Fibroblast of skin of right biceps (primary cell): Measurements from ENCODE around the gene FBXL7.
A peak's percentile ranks its signal among the peaks of the same experiment; 100 is the strongest.

Experiments
- DNase-seq: peaks from one replicate; pipeline ENCODE4 v3.0.0-alpha.2; 2013

FBXL7 gene

DNA sequence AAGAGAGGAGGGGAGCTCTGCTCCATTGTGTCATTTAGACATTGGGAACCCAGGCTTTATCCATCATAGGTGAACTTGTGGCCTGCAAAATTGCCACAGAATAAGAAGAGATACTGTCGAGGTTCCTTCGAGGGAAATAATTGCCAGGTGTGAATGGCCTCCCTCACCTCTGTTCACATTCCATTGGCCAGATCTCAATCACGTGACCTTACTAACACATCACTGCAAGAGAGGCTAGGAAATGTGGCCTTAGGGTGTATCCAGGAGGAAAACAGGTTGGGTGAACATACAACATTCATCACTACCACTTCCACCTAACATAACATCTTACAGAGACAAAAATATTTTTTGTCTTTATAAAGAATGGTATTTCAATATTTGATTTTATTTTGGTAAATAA, 182.1 kb downstream of the FBXL7 start:
- no peak for DNase-seq

DNA sequence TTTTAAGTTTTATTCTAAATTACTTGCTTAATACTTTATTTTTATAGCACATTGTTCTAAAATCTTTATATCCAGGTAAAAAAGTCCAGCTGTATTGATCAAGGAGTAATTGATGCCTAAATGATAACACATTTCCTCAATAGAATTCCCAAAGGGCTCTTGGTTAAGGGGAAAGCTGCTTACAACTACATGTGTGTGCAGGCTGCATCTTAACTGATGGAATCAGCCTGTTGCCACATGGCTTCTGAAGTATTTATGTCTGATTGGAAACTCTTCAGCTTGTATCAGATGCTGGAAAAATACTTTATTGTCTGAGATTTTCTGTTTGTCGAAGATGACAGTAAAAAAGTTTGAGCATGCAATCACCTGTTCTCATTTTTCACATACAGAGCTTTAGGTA, 182.6 kb downstream of the FBXL7 start:
- DNase-seq, result no peak

DNA sequence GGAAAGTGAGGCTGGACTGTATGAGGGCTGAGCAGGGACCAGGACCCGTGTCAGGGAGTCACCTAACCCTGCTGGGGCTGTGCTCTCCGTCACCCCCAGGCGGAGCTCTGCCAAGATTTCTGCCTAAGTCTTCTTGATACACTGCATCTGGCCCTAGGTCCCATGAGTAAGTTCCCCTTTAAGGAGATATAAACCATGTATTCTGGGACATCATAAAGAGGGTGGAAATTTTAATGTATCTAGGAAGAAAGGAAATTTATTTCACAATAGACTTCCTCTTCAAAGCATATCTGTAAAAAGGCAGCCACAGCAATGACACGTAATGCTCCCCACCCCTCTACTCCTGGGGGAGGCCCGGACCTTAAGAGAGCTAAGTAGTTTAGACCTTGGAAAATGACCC, 183.4 kb downstream of the FBXL7 start:
- DNase-seq, result no peak

DNA sequence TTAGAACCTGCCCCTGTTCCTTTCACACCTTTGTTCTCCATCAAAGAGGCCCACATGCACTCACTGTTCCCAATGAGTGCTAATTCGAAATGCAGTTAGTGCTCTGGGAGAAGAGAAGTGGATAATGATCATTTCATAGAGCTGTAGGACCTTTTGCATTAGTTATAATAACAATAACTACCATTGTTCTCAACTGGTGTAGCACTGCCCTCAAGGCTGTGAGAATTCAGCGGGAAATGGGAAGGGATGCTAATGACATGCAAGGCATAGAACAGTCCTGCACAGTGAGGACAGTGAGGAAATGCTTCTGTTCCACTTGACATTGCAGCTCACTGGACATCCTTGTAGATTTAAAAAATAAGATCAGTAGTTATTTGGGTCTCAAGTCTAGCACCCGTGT, 187.4 kb downstream of the FBXL7 start:
- no peak for DNase-seq

DNA sequence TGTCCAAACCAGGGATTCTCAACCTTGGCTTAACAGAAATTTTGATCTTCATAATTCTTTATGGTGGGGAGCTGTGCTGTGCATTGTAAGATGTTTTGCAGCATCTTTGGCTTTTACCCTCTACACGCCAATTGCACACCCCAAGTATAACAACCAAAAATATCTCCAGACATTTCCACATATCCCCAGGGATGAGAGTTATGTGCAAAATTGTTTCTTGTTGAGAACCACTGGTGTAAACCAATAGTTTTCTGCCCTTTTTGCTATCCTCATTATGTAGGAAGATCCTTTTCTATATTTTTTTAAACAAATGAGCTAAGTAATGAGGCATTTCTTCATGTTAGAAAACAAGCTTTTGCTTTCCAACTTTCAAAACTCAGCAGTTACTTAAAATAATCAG, 189.9 kb downstream of the FBXL7 start:
- no peak for DNase-seq

DNA sequence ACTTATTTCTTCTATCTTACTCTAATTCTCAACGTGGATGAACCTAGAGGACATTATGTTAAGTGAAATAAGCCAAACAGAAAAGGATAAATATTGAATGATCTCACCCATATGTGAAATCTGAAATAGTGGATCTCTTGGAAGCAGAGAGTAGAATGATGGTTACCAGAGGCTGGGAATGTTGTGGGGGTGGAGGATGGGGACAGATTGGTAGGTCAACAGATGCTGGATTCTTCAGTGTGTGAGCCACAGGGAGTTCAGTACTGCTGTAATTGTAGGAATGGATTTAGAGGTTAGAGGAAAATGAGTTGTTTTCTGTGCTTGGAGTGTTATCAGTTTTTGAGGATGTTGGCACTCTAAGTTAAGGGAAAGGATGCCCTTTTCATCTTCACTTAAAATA, 190.6 kb downstream of the FBXL7 start:
- DNase-seq, result peak; percentile 72

DNA sequence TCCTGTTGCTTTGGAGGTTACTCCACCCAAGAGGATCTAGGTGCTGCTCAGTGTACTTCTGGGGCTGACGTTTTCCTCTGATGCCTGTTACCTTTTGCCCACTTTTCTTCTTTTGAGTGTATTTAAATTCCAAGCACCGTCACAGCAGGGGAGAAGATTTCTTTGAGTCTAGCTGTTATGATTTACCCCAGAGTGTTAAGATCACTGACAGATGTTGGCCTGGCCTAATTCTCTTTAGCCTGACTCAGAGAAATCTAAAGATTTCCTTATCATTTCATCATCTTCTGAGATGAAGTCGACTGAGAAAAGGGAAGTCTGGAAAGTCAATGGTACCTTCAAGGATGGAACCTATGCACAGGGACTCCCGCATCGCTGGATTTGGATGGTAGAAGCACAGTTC, 191.5 kb downstream of the FBXL7 start:
- peak; percentile 86 for DNase-seq

DNA sequence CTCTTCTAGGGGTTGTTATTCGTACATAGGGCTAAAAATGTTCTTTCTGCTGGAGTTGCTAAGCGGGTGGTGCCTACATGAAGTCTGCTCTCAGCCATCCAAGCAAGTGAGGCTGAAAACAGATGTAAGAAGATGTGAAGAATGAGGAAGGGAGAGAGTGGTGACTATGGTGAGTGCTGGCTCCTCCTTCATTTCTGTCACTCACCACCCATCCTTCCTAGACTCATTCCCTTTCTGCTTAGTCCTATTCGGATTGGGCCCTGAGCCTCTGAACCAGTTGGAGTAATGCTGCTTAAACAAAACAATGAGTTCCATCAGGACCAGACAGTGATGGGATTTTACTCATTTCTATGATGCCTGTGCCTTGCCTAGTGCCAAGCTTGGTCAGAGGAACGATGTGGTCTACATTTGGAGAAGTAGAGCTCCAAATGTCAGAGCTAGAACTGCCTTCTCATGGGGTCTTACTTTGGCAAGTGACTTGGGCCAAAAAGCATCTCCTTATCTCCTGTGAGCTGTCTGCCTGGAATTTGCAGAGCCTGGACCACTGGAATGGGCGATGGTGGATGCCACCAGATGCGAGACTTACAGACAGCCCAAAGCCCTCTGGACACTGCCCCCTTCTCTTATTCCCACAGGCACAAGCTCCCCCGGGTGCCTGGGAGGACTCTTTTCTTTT, 192.9 kb downstream of the FBXL7 start:
- DNase-seq, result peak; percentile 55

DNA sequence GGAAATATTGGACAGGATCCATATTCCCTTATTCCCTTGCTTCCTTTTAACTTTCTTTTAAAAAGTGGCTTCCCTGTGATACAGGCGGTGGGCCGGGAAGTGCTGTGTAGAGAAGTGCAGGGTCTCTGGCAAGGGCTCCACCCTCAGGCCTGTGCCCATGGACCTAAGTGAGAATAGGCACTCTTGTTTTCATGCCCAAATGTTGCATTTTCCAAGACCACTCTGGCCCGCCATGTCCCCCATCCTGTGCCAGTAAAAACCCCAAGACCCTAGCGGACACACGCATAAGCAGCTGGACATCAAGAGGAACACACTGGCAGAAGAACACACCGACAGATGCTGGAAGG, 193.4 kb downstream of the FBXL7 start:
- DNase-seq, result no peak

DNA sequence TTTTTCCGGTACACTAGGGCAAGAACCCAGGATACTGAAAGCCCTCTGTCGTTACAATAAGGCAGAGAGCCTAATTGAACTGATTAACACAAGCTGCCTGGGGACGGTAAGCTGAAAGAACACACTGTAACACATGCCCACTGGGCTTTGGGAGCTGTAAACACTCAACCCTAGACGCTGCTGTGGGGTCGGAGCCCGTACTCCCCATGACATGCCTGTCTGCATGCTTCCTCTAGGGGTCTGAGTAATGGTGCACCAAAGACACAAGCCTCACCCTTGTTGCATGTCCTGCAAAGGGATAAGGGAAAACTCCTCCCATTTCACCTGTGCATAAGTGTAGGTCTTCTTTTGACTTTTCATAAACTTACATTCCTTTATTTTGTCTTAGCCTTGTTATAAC, 194.0 kb downstream of the FBXL7 start:
- no peak for DNase-seq

DNA sequence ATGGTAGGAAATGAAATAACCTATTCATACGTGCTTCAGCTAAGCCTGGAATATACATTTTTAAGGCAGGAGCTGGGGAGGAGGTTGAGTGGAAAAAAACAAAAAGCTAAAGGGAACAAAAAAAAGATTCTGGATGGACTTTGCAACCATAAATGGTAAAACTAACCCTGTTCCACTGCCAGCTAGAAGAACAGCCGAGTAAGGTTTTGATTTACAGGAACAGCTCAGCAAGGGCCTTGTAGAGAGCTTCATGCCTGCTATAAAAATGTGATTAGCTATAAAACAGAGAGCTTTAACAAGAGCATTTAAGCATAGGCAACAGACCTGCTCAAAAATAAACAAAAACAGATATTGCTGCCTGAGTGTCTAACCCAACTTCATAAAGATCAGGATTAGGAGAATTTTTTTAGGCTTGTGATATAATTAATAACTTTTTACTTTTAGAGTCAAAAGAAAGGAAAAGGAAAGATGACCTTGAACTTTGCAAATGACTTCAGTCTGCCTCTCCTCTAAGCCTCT, 194.8 kb downstream of the FBXL7 start:
- DNase-seq, result peak; percentile 61

DNA sequence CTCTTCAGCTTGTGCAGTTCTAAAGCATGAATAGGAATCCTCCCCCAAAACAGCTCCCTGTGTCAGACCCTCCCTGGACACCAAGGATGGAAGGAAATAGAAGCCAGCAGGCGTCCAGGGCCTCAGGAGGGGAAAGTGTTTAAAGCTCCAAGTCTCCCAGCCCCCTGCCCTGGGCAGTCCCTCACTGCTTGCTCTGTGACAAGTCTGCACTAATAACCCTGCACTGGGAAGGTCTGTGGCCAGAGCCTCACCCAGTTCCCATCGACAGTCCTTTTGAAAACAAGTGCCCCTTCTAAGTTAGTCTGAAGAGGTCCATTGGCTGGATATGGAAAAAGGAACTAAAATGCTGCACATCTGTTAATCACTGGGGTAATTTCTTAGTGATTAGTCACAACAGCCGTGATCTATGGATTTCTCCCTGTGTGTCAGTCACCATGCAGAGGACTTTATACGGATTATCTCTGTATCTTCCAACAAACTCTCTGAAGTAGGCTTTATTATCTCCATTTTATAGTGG, 195.3 kb downstream of the FBXL7 start:
- peak; percentile 79 for DNase-seq

DNA sequence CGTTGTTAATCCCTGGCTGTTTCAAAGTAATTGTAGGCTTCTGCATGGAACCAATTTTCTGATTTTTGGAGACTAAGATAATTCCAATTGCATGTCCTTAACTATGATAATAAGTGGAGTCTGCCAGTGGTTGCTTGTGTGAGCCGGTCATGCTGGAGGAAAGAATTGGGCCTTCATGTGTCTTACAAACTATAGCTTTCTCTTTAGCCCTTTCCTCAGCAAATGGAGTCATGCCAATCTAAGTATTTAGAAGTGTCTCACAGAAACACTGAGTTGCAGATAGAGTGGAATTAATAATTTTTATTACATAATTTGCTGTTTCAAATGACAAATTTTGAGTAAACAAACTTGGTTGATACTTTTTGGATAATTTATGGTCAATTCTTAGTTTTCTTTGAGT, 200.4 kb downstream of the FBXL7 start:
- no peak for DNase-seq

DNA sequence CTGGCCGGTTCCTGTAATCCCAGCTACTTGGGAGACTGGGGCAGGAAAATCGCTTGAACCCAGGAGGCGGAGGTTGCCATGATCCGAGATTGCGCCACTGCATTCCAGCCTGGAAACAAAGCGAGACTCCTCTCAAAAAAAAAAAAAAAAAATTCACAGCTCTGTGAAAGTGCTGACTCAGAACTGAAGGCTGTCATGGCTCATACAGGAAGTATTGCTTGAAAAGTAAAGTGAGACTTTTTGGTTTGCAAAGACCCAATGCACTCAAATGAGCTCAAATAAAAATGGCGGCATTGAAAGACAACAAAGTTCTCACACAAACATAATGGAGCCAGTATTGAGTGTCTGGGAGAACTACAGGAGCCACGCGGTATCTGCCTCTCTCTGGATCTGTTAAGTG, 202.1 kb downstream of the FBXL7 start:
- DNase-seq, result peak; percentile 83

DNA sequence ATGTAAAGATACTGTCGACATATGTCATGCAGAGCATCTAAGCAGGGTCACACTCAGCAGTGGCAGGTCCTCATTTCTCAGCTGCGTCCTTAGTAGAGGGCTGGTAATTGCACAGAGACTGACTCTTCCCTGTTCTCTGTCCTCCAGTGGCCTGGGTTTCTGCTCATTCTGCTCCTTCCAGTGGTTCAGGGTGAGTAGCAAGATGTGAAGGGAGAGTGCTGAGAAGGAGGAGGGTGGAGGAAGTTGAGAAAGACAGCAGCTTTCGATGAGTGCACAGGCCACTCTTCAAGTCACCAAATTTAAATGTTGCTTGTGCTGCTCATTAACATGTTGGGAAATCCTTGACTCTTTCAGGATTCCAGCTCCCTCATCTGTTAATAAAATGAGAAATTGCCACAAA, 203.9 kb downstream of the FBXL7 start:
- DNase-seq, result peak; percentile 51

DNA sequence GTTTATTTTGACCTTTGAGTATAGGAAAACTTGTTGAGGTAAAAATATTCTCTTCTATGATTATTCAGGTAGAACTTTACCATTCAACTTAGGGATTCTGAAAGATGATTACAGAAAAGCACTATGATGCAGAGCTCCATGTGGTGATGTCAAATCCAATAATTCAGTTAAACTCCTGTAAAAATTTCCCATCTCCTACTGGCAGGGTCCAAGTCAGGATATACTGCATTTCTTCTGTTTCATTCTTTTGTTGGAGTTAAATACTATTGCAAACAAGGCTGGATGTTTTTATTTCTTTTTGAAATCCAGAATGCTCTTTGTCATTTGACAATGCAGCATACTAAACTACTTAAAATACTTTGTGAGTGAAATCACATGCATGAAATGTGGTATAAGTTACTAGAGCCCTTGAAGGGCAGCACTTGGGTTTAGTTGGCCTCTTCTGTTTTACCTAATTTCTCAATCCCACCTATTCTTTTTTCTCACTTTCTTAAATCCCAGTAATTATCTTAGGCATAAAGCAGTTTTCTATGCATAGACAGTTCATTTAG, 204.5 kb downstream of the FBXL7 start:
- peak; percentile 70 for DNase-seq

DNA sequence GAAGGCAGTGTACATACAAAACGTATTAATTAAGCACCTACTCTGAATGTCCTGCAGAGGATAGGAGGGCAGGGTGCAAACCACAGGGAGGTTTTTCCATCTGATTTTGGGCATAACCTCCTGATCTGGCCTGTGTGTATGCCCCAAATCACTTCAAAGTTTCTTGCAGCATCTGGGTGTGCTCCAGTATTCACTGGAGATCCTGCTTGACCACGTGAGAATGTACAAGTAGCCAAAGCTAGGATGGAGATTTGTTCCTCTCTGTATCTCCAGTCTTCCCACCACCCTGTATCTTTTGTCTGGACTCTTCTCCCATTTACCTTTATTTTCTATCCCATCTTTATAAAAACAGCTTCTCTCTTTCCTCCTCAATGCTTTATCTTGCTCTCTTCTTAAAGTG, 207.7 kb downstream of the FBXL7 start:
- no peak for DNase-seq

DNA sequence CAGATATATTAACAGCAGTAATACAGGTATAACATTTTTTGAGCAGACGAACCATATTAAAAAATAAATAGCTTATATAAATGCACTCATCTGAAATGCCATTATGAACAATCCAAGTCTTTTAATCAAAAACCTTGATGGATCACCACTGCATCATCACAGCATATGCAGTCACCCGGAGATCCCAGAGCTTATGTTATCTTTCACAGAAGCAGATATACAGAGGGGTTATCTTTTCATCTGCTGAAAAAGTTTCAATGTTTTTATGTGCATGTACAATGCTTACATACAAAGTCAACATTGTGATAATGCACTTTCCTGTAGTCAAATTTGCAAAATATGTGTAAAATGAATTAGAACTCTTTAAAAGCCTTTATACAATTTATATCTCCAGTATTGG, 211.9 kb downstream of the FBXL7 start:
- no peak for DNase-seq

DNA sequence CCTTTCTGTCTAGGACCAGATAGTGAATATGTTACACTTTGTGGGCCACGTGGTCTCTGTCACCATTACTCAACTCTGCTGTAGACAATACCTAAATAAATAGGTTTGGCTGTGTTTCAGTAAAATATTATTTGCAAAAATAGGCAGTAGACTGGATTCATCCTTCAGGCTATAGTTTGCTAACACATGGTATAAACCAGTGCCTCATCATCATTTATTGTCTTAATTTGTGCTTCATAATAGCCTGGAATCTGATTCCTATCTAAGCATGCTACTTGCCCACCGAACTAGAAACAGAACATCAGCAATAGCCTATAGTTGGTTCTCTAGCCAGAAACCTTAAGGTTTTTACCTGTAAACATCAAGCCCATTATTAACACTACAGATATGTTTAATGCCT, 215.6 kb downstream of the FBXL7 start:
- DNase-seq, result no peak

DNA sequence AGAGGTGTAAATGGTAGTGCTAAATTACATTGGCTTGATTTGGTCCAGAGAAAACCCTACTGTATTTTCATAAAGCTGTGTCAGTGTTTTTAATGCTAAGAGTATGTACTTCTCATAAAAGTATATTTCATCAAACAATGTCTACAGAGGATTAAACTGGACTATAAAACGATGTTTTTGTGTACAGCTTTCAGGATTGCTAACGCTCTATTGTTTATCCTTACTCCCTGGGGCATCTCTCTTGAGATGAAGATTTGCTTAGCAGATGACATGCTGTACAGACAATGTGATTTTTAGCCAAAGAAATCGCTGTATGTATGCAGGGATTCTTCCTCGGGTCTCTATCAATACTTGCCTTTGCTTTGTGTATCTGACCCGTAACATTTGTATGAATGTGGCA, 216.0 kb downstream of the FBXL7 start:
- no peak for DNase-seq

DNA sequence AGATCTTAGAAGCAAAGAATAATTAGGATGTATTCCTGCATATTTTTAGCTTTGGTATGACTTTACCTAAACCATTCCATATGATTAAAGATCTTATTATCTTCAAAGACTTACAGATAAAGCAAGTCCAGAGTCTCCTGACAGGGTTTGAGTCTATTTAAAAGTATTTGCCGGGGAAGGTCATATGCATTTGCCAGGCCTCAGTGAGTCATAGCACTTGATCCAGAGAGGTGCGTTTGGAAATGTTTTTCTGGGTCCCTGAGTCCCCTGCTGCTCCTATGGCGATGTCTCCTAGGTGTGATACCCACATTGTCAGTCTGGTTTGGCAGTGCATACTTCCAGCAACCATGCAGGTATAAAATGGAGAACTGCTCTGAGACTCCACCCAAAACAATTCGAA, 217.0 kb downstream of the FBXL7 start:
- DNase-seq, result no peak

DNA sequence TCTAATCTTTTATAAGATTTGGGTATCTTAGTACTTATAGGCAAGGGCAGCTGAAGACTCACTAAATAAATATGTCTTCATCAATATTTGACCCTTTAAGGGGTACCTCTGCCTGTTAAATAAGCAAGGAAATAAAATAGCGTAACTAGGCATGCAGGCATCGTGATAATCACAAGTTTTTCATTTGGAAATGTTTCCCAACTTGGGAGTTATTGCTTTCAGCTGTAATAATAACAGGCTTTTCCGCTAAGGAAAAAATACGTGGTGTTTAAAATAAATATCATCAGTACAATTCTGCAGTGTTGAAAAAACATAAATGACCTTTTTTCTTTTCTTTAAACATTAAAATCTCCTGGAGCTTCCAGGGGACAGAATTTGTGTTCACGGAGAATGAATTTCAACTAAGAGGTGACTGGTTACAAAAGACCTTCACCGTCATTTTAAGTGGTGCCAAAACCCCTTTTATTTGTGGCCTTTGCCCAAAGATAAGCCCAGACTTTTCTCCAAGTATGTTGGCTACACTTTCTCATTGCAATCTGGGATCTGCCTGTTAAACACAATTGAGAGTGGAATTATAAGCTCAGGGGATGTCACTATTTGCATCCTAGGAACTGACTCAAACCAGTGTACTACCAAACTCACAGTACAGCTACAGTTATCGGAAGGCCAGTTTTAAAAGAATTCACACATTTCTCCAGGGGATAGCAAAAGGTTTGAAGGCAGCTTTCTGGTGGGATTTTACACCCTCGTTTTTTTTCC, 218.6 kb downstream of the FBXL7 start:
- no peak for DNase-seq

DNA sequence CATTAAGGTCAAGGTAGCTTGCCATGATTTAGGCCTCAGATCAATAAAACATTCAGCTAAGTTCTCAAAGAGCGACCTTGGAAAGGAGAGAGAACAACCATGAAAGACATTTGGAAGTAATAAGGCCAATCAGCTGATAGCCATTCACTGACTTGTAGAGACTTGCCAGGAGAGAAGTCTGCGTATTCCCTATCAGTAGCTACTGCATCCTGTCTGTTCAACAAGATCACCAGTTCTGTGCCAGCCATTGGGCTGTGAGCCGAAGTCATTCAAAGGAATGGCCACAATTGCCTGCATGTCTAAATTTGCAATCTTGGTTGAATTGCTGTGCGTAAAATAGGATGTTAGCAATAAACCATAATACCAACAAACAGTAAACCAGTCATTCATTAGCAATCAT, 219.8 kb downstream of the FBXL7 start:
- no peak for DNase-seq

DNA sequence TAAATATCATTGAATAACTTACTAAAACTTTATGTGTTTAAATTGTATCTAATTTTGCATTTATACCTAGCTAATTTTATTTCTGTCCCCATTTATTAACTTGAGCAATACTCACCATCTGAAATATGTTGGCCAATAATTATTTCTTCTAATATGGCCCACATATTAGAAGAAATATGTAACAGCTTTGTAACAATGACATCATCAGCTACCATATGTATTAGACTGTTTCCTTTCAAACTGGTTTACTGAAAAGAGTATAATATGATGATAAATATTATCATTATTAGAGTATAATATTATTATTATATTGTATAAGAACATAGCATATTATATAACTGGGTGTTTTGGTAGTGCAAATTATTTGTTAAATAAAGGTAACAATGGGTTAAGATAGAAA, 220.5 kb downstream of the FBXL7 start:
- no peak for DNase-seq
